ENCODE data around the gene PDIA5.
A peak's percentile ranks its signal among the peaks of the same experiment; 100 is the strongest.
"Not testable (repeated sequence)": the region's sequence is repeated elsewhere in the genome, so short reads cannot be mapped to it uniquely, and the experiment has no call there.

The PDIA5 gene

GRCh38 chr3:123151853-123152420, 85.1 kb downstream of the PDIA5 start:
- DNase-seq, result not testable (repeated sequence)

- DNase-seq, result no peak
Measured at GRCh38 chr3:123152687-123153086, 85.9 kb downstream of the PDIA5 start.

- no peak for DNase-seq
Measured at GRCh38 chr3:123153125-123154019, 86.5 kb downstream of the PDIA5 start.

- no peak for DNase-seq
Measured at GRCh38 chr3:123154020-123154985, 87.5 kb downstream of the PDIA5 start.

DNA sequence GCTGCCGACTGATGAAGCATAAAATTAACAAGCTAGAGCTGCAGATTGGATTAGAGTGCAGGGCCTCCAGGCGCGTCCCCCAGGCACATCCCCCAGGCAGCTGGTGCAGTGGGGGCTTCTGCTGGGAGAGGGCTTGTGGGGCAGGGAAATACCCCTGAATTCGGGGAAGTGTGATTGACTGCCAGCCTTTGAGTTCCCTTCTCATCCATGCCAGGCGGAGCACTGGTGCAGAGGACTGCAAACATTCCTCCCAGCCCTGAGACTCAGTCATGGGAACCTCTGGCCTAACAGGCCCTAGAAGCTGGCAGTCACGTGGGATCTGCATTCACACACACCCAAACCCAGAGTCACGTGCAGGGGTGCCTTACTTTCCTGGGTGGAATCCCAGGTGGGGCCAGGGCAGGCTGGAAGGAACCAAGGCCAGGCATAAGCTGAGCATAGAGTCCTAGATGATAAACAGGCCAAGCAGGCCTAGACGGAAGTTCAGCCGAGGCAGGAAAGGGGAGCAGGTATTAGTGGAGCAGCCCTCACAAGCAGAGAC, 88.7 kb downstream of the PDIA5 start:
- no peak for DNase-seq

DNA sequence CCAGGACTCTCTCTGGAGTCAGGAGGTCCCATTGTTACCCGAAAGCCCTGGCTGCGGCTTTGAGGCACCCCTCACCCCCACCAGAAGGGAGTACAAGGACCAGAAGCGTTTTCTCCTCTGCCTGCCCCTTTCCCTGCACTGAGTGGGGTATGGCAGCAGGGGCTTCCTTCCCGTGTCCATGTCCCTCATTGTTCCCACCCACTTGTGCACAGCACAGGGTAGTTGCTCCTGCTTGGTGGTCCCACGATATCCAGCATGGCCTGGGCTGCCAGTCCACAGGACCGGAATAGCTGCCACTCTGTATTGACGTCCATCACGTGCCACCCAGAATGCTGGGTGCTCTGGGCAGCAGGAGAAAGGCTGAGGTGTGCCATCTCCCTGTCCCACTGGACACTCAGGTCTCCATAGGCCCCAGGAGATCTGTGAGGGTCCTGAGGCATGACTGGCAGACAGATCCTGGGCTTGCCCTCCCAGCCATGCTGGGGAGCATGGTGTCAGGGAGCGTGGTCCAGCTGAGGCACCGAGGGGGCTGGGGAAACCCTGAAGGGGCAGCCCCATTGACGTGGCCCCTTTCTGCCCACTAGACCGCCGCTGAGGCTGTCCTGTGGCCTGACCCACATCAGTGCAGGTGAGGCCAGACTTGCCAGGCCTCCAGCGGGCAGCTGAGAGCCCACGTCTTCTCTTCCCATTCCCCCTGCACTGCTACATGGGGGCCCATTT, 89.6 kb downstream of the PDIA5 start:
- DNase-seq, result no peak

DNA sequence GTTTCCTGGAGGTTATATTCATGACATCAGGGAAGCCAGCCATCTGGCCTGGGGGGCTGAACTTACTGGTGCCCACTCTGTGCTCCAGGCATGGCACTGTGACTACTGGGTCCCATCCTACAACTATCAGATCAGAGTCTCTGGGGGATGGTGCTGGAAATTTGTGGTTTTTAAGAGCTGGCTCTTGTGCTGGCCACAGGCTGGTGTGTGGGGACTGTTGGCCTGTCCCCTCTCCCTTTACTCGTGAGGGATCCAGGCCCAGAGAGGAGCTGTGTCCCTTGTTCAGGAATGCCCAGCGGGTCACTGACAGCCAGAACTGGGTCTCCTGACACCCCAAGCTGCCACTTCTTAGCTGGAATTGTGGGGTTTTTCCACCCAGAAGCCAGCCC, 90.4 kb downstream of the PDIA5 start:
- DNase-seq, result no peak

- DNase-seq, result no peak
Measured at GRCh38 chr3:123157598-123158287, 90.9 kb downstream of the PDIA5 start.

GRCh38 chr3:123158330-123158729, 91.5 kb downstream of the PDIA5 start:
- DNase-seq, result no peak

DNA sequence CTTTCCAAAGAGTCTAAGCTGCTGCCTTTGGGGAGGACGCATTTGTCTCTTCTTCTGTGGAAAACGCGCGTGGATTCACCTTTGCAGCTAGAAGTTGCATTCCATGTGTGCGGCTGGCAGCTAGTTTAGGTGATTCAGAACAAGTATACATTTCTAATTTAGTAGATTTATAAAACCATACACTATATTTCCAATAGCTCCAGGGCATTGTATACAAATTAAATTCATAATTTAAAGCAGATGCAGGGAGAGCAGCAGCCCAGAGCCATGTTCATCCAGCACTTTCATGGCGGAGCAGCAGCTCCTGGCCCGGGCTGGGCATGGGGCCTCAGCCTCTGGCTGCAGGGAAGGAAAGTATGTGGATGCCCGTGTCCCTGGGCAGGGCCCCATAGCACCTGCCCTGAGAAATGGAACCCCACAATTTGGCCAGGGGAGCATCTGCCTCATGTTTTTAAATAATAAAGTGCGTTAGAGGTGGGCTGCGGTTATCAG, 92.1 kb downstream of the PDIA5 start:
- no peak for DNase-seq

DNA sequence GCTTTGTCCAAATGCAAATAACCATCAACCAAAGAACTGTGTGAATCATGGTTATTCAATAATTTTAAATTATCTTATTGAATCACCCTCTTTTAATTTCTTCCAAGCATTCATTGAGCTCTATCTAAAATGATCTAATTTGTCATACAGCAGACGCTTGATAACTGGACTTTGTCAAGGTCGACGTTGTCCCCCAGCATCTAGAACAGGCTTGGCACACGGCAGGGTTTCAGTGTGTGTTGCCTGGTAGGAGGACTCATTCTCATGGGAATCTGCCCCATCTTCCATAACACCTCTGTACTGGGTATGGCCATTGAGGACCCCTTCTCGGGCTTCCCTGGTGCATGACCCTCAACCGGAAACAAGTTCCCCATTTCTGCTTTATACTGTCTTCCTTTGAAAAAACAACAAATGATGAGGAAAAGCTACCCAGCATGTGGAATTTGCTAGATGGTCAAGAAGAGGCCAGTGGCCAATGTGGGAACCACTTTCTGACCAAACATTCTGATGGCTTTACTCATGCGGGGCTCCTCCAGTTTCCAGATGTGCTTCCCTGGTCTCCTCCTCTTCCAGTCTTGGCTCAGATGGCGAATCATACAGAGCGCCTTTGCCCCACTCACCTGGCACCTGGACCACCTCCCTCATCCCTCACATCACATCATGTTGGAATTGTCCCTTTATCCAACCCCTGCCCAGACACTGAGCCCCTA, 93.3 kb downstream of the PDIA5 start:
- DNase-seq, result no peak

GRCh38 chr3:123161167-123161566, 94.3 kb downstream of the PDIA5 start:
- DNase-seq, result peak; percentile 9

DNA sequence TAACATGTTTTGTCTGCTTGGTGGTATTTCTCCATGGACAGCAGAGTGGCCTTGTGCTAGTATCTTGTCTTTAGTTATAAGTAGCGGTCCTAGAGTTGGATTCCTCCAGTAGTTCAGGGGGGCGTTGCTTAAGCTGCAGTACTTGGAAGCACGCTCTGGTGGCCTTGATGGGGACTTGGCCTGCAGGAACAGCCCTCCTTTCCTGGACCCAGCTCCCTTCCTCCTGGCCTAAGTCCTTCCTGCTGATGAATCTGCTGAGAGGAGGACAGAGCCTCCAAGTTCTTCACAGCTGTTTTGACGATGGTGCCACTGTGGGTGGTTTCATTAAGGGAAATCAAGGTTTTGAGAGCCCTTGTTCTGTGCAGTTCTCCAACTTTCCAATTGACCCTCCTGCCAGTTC, 96.3 kb downstream of the PDIA5 start:
- no peak for DNase-seq

GRCh38 chr3:123165163-123165562, 98.3 kb downstream of the PDIA5 start:
- DNase-seq, result no peak

DNA sequence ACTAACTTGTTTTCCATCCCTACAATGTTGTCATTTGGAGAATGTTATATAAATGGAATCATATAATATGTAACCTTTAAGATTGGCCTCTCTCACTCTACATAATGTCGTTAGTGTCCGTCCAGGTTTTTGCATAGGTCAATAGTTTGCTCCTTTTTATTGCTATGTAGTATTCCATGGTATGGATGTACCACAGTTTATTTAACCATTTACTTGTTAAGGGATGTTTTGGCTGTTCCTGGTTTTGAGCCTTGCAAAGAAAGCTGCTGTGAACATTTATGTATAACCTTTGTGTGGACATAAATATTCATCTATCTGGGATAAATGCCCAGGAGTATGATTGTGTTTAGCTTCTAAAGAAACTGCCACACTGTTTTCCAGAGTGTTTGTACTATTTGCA, 100.9 kb downstream of the PDIA5 start:
- no peak for DNase-seq

DNA sequence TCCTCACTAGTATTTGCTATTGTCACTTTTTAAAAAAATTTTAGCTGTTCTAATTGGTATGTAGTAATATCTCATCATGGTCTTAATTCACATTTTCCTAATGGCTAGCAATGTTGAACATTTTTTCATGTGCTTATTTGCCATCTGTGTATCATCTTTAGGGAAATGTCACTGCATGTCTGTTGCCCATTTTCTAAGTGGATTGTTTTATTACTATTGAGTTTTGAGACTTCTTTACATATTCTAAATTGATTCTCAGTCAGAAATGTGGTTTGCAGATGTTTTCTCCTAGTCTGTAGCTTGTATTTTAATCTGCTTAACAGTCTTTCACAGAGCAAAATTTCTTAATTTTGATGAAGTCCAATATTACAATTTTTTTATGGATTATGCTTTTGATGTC, 101.3 kb downstream of the PDIA5 start:
- DNase-seq, result no peak

GRCh38 chr3:123168605-123169004, 101.8 kb downstream of the PDIA5 start:
- no peak for DNase-seq

- no peak for DNase-seq
Measured at GRCh38 chr3:123169492-123169929, 102.7 kb downstream of the PDIA5 start.

DNA sequence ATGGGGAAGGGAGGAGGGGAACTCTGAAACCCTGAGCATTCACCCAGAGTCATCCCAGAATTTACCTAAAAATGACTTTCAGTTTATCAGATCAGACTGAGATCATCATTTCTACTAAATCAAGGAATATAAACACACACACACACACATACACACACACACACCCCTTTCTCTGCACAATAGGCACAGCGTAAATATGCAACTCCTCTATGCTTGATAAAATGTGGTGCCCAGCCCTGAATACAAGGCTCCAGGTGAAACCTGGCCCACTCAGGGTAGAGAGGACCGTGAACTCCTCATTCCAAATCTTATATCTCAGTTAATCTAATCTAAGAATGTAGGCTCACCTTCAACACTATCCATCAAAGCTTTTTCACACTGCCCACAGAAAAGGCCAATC, 103.1 kb downstream of the PDIA5 start:
- DNase-seq, result no peak

DNA sequence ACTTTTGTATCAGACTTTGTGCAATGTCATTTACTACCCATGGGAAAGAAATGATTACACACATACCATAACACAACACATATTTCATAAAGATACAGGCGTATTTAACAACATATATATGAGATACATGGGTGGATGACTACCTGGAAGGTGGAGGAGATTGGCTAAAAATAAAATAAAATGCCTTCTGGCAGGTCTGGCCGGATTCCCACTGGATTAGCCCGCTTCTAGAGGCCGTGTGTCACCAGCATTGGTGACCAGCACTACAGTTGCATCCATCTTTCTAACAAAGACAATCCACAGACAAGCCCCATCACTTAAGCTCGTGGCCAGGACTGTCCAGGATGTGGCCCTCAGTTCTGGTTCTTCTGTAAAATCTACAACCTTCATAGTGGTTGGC, 114.0 kb downstream of the PDIA5 start:
- DNase-seq, result no peak

DNA sequence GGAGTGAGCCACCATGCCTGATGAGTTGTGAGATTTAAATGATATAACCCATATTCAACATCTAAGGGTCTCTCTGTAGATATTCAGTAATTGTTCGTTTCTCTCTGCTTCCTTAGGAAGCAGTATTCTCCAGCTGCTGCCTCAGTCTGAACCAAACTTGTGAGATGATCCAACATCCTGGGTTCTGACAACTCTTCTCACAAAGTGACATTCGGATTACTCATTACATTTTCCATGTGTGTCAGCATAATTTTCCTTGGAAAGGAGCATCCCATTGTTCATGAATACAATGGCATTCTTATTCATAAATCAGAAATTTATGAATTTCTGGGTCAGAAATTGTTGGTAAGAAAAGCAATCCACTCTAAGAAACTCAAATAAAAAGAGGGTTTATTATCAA, 119.9 kb downstream of the PDIA5 start:
- no peak for DNase-seq
